H1 (cell line): ENCODE results near the gene NT5DC1. TPM values are rescaled to one million over a fixed set of nuclear protein-coding genes. Genes with fewer than 3 reads are reported as not detected.

ENCODE experiments used
- CTCF ChIA-PET: fragments of 300-600 bp; sonication (Branson Sonifier 250); formaldehyde crosslinking; loops from one replicate; lab custom pipeline; 2021; ENCODE audit not compliant: partially characterized antibody; lab: Charles Lee
- POLR2A ChIA-PET: fragments of 300-600 bp; sonication (Branson Sonifier 250); formaldehyde crosslinking; loops from one replicate; lab custom pipeline; 2021; ENCODE audit warnings: inconsistent platforms; ENCODE audit not compliant: partially characterized antibody; lab: Charles Lee
- DNase-seq, 2 experiments: peaks; one replicate each; pipeline versions ENCODE4 v3.0.0 to v3.0.0-alpha.2; 2010 to 2022; ENCODE audit warnings: low spot score in 2 of 2, low read depth in 1 of 2, mixed read lengths in 1 of 2
- FAIRE-seq: peaks from 2 replicates; lab custom pipeline; 2011; peaks lifted over from hg19 to GRCh38; lab: Jason Lieb, UNC
- H2AFZ ChIP-seq: 2 replicates; pipeline ENCODE4 v1.8.1; 2012; ENCODE audit warnings: low read length, inconsistent platforms
- H2AK5ac ChIP-seq: 2 replicates; pipeline ENCODE4 v1.6.1; 2013; ENCODE audit warnings: low read depth, low read length
- H2BK120ac ChIP-seq: replicated peaks from 2 replicates; pipeline ENCODE3; 2013; ENCODE audit warnings: low read depth, low read length, inconsistent platforms
- H2BK12ac ChIP-seq: 2 replicates; pipeline ENCODE4 v1.6.1; 2013; ENCODE audit warnings: low read depth, low read length
- H2BK15ac ChIP-seq: 2 replicates; pipeline ENCODE4 v1.6.1; 2013; ENCODE audit warnings: low read length
- H2BK20ac ChIP-seq: 2 replicates; pipeline ENCODE4 v1.6.1; 2013; ENCODE audit warnings: low read length
- H2BK5ac ChIP-seq: 2 replicates; pipeline ENCODE4 v1.6.1; 2013; ENCODE audit warnings: low read depth, low read length
- H3K14ac ChIP-seq: 2 replicates; pipeline ENCODE4 v1.6.1; 2013; ENCODE audit warnings: inconsistent platforms; ENCODE audit not compliant: insufficient read length
- H3K18ac ChIP-seq: 2 replicates; pipeline ENCODE4 v1.6.1; 2013; ENCODE audit warnings: low read length; ENCODE audit errors: extremely low read depth
- H3K23ac ChIP-seq: 2 replicates; pipeline ENCODE4 v1.6.1; 2013; ENCODE audit warnings: inconsistent platforms; ENCODE audit not compliant: insufficient read length
- H3K23me2 ChIP-seq: 2 replicates; pipeline ENCODE4 v1.6.1; 2013; ENCODE audit warnings: low read depth, low read length
- H3K27ac ChIP-seq: 2 replicates; pipeline ENCODE4 v1.6.1; 2011; ENCODE audit warnings: low read depth, low read length, inconsistent platforms
- H3K27me3 ChIP-seq, 4 experiments: replicated peaks in 1 of 4; 1 replicate in 1 of 4; 2 replicates in 3 of 4; pipeline versions ENCODE4 v1.6.1 to v1.8.1; 2011 to 2013; ENCODE audit warnings: low read length in 3 of 4, mild to moderate bottlenecking in 3 of 4, inconsistent platforms in 2 of 4, mixed read lengths in 2 of 4, moderate library complexity in 1 of 4; ENCODE audit not compliant: control insufficient read depth in 3 of 4, insufficient read depth in 3 of 4; ENCODE audit errors: extremely low read depth in 1 of 4
- H3K36me3 ChIP-seq, 4 experiments: 2 replicates each; pipeline versions ENCODE4 v1.6.1 to v1.8.1; 2011 to 2013; ENCODE audit warnings: mild to moderate bottlenecking in 4 of 4, low read length in 3 of 4, moderate library complexity in 2 of 4, control low read depth in 1 of 4, inconsistent platforms in 1 of 4; ENCODE audit not compliant: insufficient read depth in 4 of 4, control insufficient read depth in 2 of 4
- H3K4ac ChIP-seq: replicated peaks from 2 replicates; pipeline ENCODE3; 2013; ENCODE audit warnings: low read length, low read depth, mixed read lengths, inconsistent platforms; ENCODE audit not compliant: insufficient read length
- H3K4me1 ChIP-seq, 4 experiments: replicated peaks in 1 of 4; 1 replicate in 1 of 4; 2 replicates in 3 of 4; pipeline versions ENCODE4 v1.6.1 to v1.8.1; 2011 to 2013; ENCODE audit warnings: low read length in 3 of 4, inconsistent platforms in 2 of 4, mixed read lengths in 1 of 4; ENCODE audit not compliant: insufficient read depth in 4 of 4, control insufficient read depth in 3 of 4
- H3K4me2 ChIP-seq, 2 experiments: 2 replicates each; pipeline versions ENCODE4 v1.6.1 to v1.8.1; 2011 to 2013; ENCODE audit warnings: low read depth in 2 of 2, low read length in 2 of 2, control low read depth in 1 of 2, inconsistent platforms in 1 of 2, mild to moderate bottlenecking in 1 of 2; ENCODE audit not compliant: insufficient read depth in 1 of 2
- H3K4me3 ChIP-seq, 4 experiments: fragments of 200-600, 300-600 bp in 1 of 4; sonication (generic), shearing (Covaris generic), sonication (Bioruptor Twin) in 1 of 4; 2 replicates each; pipeline versions ENCODE4 v1.5.1 to v1.8.1; 2011 to 2016; ENCODE audit warnings: low read length in 4 of 4, low read depth in 3 of 4, control low read depth in 2 of 4, inconsistent platforms in 2 of 4, mild to moderate bottlenecking in 2 of 4, mixed read lengths in 1 of 4, moderate library complexity in 1 of 4; ENCODE audit not compliant: insufficient read depth in 2 of 4; ENCODE audit errors: extremely low read depth in 1 of 4
- H3K56ac ChIP-seq: replicated peaks from 2 replicates; pipeline ENCODE3; 2013; ENCODE audit warnings: low read depth, mild to moderate bottlenecking, mixed read lengths, low read length, inconsistent platforms; ENCODE audit not compliant: insufficient read length
- H3K79me1 ChIP-seq: 2 replicates; pipeline ENCODE4 v1.6.1; 2013; ENCODE audit warnings: low read depth, low read length, control low read depth
- H3K79me2 ChIP-seq, 2 experiments: 2 replicates each; pipeline versions ENCODE4 v1.6.1 to v1.8.1; 2012 to 2013; ENCODE audit warnings: low read length in 2 of 2, mild to moderate bottlenecking in 2 of 2, inconsistent platforms in 1 of 2; ENCODE audit not compliant: insufficient read depth in 2 of 2, control insufficient read depth in 1 of 2
- H3K9ac ChIP-seq, 4 experiments: replicated peaks in 1 of 4; 1 replicate in 1 of 4; 2 replicates in 3 of 4; pipeline versions ENCODE4 v1.6.1 to v1.8.1; 2011 to 2013; ENCODE audit warnings: low read depth in 3 of 4, low read length in 3 of 4, control low read depth in 2 of 4, mild to moderate bottlenecking in 2 of 4, moderate library complexity in 2 of 4, inconsistent platforms in 1 of 4; ENCODE audit errors: extremely low read depth in 1 of 4
- H3K9me3 ChIP-seq, 2 experiments: 2 replicates each; pipeline versions ENCODE4 v1.6.1 to v1.8.1; 2012 to 2013; ENCODE audit warnings: mild to moderate bottlenecking in 2 of 2, moderate library complexity in 2 of 2, control low read depth in 1 of 2, inconsistent platforms in 1 of 2, low read depth in 1 of 2, low read length in 1 of 2, mixed read lengths in 1 of 2; ENCODE audit not compliant: insufficient read depth in 2 of 2
- H4K20me1 ChIP-seq, 2 experiments: replicated peaks in 1 of 2; 2 replicates each; pipeline versions ENCODE3 to v1.8.1; 2011 to 2013; ENCODE audit warnings: inconsistent platforms in 2 of 2, low read length in 2 of 2, mild to moderate bottlenecking in 1 of 2; ENCODE audit not compliant: insufficient read depth in 2 of 2, control insufficient read depth in 1 of 2
- H4K5ac ChIP-seq: 2 replicates; pipeline ENCODE4 v1.6.1; 2013; ENCODE audit warnings: low read length, low read depth, mixed read lengths, inconsistent platforms; ENCODE audit not compliant: insufficient read length
- H4K8ac ChIP-seq: 2 replicates; pipeline ENCODE4 v1.8.0; 2013; ENCODE audit warnings: mild to moderate bottlenecking, moderate library complexity, low read length, inconsistent platforms; ENCODE audit not compliant: insufficient read depth; ENCODE audit errors: extremely low read depth
- H4K91ac ChIP-seq: replicated peaks from 2 replicates; pipeline ENCODE3; 2013; ENCODE audit warnings: low read length, mixed read lengths, inconsistent platforms; ENCODE audit not compliant: insufficient read length
- ATF2 ChIP-seq: IDR thresholded peaks from 2 replicates; pipeline ENCODE4 v1.6.1; 2012; ENCODE audit warnings: low read length, inconsistent platforms
- CTBP2 ChIP-seq: IDR thresholded peaks from 2 replicates; pipeline ENCODE4 v1.7.0; 2011; ENCODE audit warnings: borderline replicate concordance, mild to moderate bottlenecking, moderate library complexity, mixed read lengths, low read length; ENCODE audit not compliant: insufficient read depth, insufficient read length
- MAFK ChIP-seq: IDR thresholded peaks from 2 replicates; pipeline ENCODE4 v1.6.1; 2012; ENCODE audit warnings: low read depth, mild to moderate bottlenecking, improper control_type of control experiment, low read length
- SP4 ChIP-seq: IDR thresholded peaks from 2 replicates; pipeline ENCODE4 v1.6.1; 2012; ENCODE audit warnings: low read length, inconsistent platforms
- TCF12 ChIP-seq: IDR thresholded peaks from 2 replicates; pipeline ENCODE4 v1.6.1; 2011; ENCODE audit warnings: low read depth, mild to moderate bottlenecking, low read length
- WGBS, 2 experiments: shearing (Covaris generic) in 1 of 2; methylation state at CpG; one replicate each; pipeline versions ENCODE4 v1.1.6 to v1.1.7; 2013 to 2015; ENCODE audit warnings: low lambda C conversion rate in 2 of 2, mixed read lengths in 2 of 2, inconsistent platforms in 1 of 2, low coverage in 1 of 2, missing lambda C conversion rate in 1 of 2; ENCODE audit not compliant: insufficient replicate concordance in 2 of 2, insufficient coverage in 1 of 2, insufficient read length in 1 of 2; ENCODE audit errors: extremely low coverage in 1 of 2, missing lambda C conversion rate in 1 of 2; 5-methylcytosine and 5-hydroxymethylcytosine counted together
- polyA plus RNA-seq, 7 experiments: library from polyadenylated mRNA; depleted of rRNA in 3 of 7; stranded (reverse) in 5 of 7; unstranded in 2 of 7; fragments of >200 nt in 5 of 7; fragments of 200-250 nt in 2 of 7; gene quantifications; 1 replicate in 5 of 7; 2 replicates in 1 of 7; 4 replicates in 1 of 7; pipeline versions ENCODE4 v1.2.1 to v1.2.3, GENCODE V29; 2011 to 2013; ENCODE audit warnings: missing spikeins in 2 of 7, mixed read lengths in 2 of 7
- total RNA-seq: library from RNA; stranded (reverse); fragmentation: NEBNext Ultra II Directional; extraction: Animal tissue kit (Norgen Biotek cat#: 25700); gene quantifications from 2 replicates; pipeline ENCODE4 v1.2.1, GENCODE V29; 2021
- TF ChIP-seq, protein P1 (sequence below): IDR thresholded peaks from 2 replicates; pipeline ENCODE4 v1.6.1; 2011; ENCODE audit warnings: low read length, improper control_type of control experiment

NT5DC1 gene
- total and polyA plus RNA-seq, 2 of the 8 experiments (the other 6 are each of a cell fraction or from before 2014, with no cell fraction given) = 25.3 to 72.7 TPM

- H3K4me2 ChIP-seq = no peak overlapping the region
- H2BK120ac ChIP-seq = no peak overlapping the region
- no peak overlapping the region for H2BK20ac ChIP-seq
- TF ChIP-seq TCF12 (no peak), MAFK (no peak), ATF2 (no peak), CTBP2 (no peak), SP4 (no peak)
- TF ChIP-seq, protein P1, sequence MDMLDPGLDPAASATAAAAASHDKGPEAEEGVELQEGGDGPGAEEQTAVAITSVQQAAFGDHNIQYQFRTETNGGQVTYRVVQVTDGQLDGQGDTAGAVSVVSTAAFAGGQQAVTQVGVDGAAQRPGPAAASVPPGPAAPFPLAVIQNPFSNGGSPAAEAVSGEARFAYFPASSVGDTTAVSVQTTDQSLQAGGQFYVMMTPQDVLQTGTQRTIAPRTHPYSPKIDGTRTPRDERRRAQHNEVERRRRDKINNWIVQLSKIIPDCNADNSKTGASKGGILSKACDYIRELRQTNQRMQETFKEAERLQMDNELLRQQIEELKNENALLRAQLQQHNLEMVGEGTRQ = no peak
- ChIA-PET CTCF (interaction anchor here (0.5 to 2.9 kb wide), 11 partner anchors 10 to 344 kb away, joined by 3 to 30 read pairs (median 4); no protein-coding TSS in a partner anchor), POLR2A (interaction anchor here (2.6 kb wide), 1 partner anchor 10 kb away, joined by 9 read pairs; no protein-coding TSS in a partner anchor)
- H3K79me2 ChIP-seq = no peaks in the 10 kb centered on the region
- H3K9me3 ChIP-seq = no peaks in the 10 kb centered on the region
- H3K9ac ChIP-seq = no peak overlapping the region
- H3K23me2 ChIP-seq = no peaks in the 10 kb centered on the region
- H3K27ac ChIP-seq = no peak overlapping the region
- no peaks in the 10 kb centered on the region for H3K4me1 ChIP-seq
- H3K18ac ChIP-seq = no peak overlapping the region
- H3K4ac ChIP-seq = no peak overlapping the region
- H3K56ac ChIP-seq = no peak overlapping the region
- no peak overlapping the region for H4K5ac ChIP-seq
- H2BK12ac ChIP-seq = no peak overlapping the region
- H2AK5ac ChIP-seq = no peak overlapping the region
- H3K14ac ChIP-seq = no peak overlapping the region
- no peak overlapping the region for H3K23ac ChIP-seq
- H4K91ac ChIP-seq = no peak overlapping the region
- DNase-seq (no peak), FAIRE-seq (no peak)
- no peaks in the 10 kb centered on the region for H3K79me1 ChIP-seq
- H3K4me3 ChIP-seq = no peak overlapping the region
- H4K8ac ChIP-seq = no peak overlapping the region
- no peaks in the 10 kb centered on the region for H3K27me3 ChIP-seq
- H2BK5ac ChIP-seq = no peak overlapping the region
- H2AFZ ChIP-seq = no peak overlapping the region
- 92% methylated on average over 5 of the region's 5 CpGs; no CpG with 5 or more reads in 1 of the 2 experiments for WGBS, 2 experiments
- H3K36me3 ChIP-seq = peaks cover 0 to 5% (median under 1%) of the 10 kb centered on the region in 4 experiments; a peak in 1 of 8 replicates
- peaks cover 0 to 1% of the 10 kb centered on the region in 2 experiments for H4K20me1 ChIP-seq
- no peak overlapping the region for H2BK15ac ChIP-seq
Observed at GRCh38 chr6:116218866-116219265, 118.2 kb downstream of the NT5DC1 start.
